Activated naive CD4-positive, alpha-beta T cell treated with anti-CD3 and anti-CD28 coated beads for 36 hours (primary cell): ENCODE measurements around the gene OCLN. TPM values are rescaled to one million over a fixed set of nuclear protein-coding genes. Genes with fewer than 3 reads are reported as not detected.
"Not testable (repeated sequence)": the region's sequence is repeated elsewhere in the genome, so short reads cannot be mapped to it uniquely, and the experiment has no call there.

Experiments used
- CTCF ChIA-PET: fragments of 350-600 bp; sonication (Branson Sonifier 250); formaldehyde crosslinking; loops from one replicate; lab custom pipeline; 2021; ENCODE audit warnings: antibody characterized with exemption; lab: Charles Lee
- DNase-seq: peaks from one replicate; pipeline ENCODE4 v3.0.0-alpha.2; 2020
- H3K27ac Mint-ChIP-seq: one replicate; pipeline ENCODE4 v1.8.0; 2021; ENCODE audit warnings: mild to moderate bottlenecking, mixed read lengths
- H3K27me3 Mint-ChIP-seq: one replicate; pipeline ENCODE4 v1.8.0; 2021; ENCODE audit warnings: low read depth, mixed read lengths
- H3K36me3 Mint-ChIP-seq: one replicate; pipeline ENCODE4 v1.8.0; 2021; ENCODE audit warnings: low read depth, mixed read lengths
- H3K4me1 Mint-ChIP-seq: one replicate; pipeline ENCODE4 v1.8.0; 2021; ENCODE audit warnings: low read depth, mixed read lengths
- H3K4me3 Mint-ChIP-seq: one replicate; pipeline ENCODE4 v1.8.0; 2021; ENCODE audit warnings: mild to moderate bottlenecking, moderate library complexity, mixed read lengths
- H3K9me3 Mint-ChIP-seq: one replicate; pipeline ENCODE4 v1.8.0; 2021; ENCODE audit warnings: mixed read lengths
- intact Hi-C: fragments of 100-400 bp; cut with micrococcal nuclease; formaldehyde crosslinking; loops from one replicate; pipeline ENCODE4 v1.15.1; 2023
- total RNA-seq, 2 experiments: library from RNA; stranded (reverse); gene quantifications; one replicate each; pipeline ENCODE4 v1.2.3, GENCODE V29; 2021

The OCLN gene
- total RNA-seq, 2 experiments from 2014 or later = 0.26 to 0.62 TPM

DNA sequence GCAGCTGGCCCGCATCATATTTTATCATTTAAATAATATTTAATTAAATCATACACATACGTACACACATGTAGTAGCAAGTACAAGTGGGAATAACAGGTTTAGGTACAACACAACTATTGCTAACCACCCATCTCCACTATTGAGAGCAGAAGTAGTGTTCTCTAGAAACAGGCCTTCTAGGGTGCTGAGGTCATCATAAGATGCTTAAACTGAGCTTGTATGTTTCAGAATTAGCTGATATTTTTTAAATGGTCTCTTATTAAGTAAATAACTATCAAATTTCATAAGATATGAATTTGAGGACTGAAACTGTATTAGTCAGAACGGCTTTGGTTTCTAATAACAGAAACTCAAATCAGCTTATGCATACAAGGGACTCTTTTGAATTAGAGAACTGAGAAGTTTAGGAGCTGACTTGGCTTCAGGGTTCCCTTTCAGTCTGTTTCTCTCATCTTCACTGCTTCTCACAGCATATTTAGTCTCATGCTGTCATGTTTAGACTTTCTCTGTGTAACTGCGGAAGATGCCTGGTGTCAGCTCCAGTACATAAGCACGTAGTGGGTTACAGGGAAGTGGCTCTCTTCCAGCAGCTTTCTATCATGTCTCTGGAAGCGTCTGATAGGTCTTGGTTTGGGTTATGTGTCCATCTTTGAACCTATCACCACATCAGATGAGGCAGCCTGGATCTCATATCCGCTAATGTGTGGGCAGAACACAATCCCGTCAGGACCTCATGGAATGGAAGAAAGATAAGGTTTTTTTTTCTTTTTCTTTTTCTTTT lies 25.0 kb upstream of the OCLN start:
- no peak for DNase-seq
- Mint-ChIP-seq H3K36me3 (no peaks in the 10 kb centered on the region), H3K27me3 (no peaks in the 10 kb centered on the region), H3K4me1 (no peaks in the 10 kb centered on the region), H3K27ac (no peak overlapping the region), H3K4me3 (no peak overlapping the region), H3K9me3 (peaks cover 3% of the 10 kb centered on the region)
- intact Hi-C loops = no loop called here
- CTCF ChIA-PET = no interaction called here

- Mint-ChIP-seq H3K27me3 (no peaks in the 10 kb centered on the region), H3K4me3 (no peak overlapping the region), H3K27ac (no peak overlapping the region), H3K9me3 (peaks cover 3% of the 10 kb centered on the region), H3K4me1 (no peaks in the 10 kb centered on the region), H3K36me3 (no peaks in the 10 kb centered on the region)
- CTCF ChIA-PET = no interaction called here
- intact Hi-C loops = no loop called here
- no peak for DNase-seq
These were observed 24.0 kb upstream of the OCLN start for GRCh38 chr5:69468631-69469030.

- H3K36me3 Mint-ChIP-seq, H3K9me3 Mint-ChIP-seq, H3K27me3 Mint-ChIP-seq, H3K4me3 Mint-ChIP-seq, H3K27ac Mint-ChIP-seq, DNase-seq, intact Hi-C loops, CTCF ChIA-PET, H3K4me1 Mint-ChIP-seq: not testable (repeated sequence)
These were observed 21.1 kb upstream of the OCLN start for GRCh38 chr5:69471516-69471915.

- H3K4me1 Mint-ChIP-seq, intact Hi-C loops, H3K27me3 Mint-ChIP-seq, DNase-seq, H3K27ac Mint-ChIP-seq, H3K9me3 Mint-ChIP-seq, H3K36me3 Mint-ChIP-seq, CTCF ChIA-PET, H3K4me3 Mint-ChIP-seq: not testable (repeated sequence)
These were observed 20.0 kb upstream of the OCLN start for GRCh38 chr5:69472535-69473143.

- H3K27ac Mint-ChIP-seq = no peak overlapping the region
- CTCF ChIA-PET = no interaction called here
- H3K4me1 Mint-ChIP-seq = no peaks in the 10 kb centered on the region
- no peaks in the 10 kb centered on the region for H3K36me3 Mint-ChIP-seq
- H3K27me3 Mint-ChIP-seq = no peaks in the 10 kb centered on the region
- H3K9me3 Mint-ChIP-seq = no peaks in the 10 kb centered on the region
- H3K4me3 Mint-ChIP-seq = no peak overlapping the region
- intact Hi-C loops = no loop called here
- DNase-seq = no peak
These were observed 15.4 kb upstream of the OCLN start for GRCh38 chr5:69477170-69477569.

DNA sequence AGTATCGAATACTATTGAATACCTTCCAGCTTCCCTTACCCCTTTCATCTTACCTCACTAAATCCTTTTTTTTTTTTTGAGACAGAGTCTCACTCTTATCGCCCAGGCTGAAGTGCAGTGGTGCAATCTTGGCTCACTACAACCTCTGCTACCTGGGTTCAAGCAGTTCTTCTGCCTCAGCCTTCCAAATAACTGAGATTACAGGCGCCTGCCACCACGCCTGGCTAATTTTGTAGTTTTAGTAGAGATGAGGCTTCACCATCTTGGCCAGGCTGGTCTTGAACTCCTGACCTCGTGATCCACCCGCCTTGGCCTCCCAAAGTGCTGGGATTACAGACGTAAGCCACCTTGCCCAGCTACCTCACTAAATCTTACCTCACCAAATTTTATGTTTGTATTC lies 14.3 kb upstream of the OCLN start:
- H3K4me1 Mint-ChIP-seq, CTCF ChIA-PET: not testable (repeated sequence)

DNA sequence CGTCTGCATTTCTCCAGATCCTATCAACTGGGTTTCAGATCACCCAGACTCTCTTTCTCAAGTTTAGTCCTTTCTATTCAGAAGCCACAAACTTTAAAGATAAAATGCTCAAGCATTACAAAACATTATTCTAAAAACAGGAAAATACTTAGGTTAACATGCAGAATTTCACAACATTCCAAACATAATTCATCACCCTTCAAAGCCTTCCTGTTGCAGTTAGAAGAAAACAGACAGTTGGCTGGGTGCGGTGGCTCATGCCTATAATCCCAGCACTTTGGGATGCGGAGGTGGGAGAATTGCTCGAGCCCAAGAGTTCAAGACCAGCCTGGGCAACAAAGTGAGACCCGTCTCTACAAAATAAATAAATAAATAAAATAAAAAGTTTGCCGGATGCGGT lies 7.7 kb upstream of the OCLN start:
- Mint-ChIP-seq H3K36me3 (no peaks in the 10 kb centered on the region), H3K4me3 (no peak overlapping the region), H3K9me3 (no peaks in the 10 kb centered on the region), H3K4me1 (no peaks in the 10 kb centered on the region), H3K27me3 (peaks cover 14% of the 10 kb centered on the region), H3K27ac (no peak overlapping the region)
- DNase-seq = no peak
- intact Hi-C loops = no loop called here
- CTCF ChIA-PET = no interaction called here

More for the DNA sequence above, 14.3 kb upstream of the OCLN start:
- H3K27ac Mint-ChIP-seq, DNase-seq, H3K36me3 Mint-ChIP-seq, H3K9me3 Mint-ChIP-seq, H3K27me3 Mint-ChIP-seq, H3K4me3 Mint-ChIP-seq, intact Hi-C loops: not testable (repeated sequence)

- no peak overlapping the region for H3K4me3 Mint-ChIP-seq
- no peaks in the 10 kb centered on the region for H3K4me1 Mint-ChIP-seq
- H3K36me3 Mint-ChIP-seq = no peaks in the 10 kb centered on the region
- DNase-seq = no peak
- peaks cover 14% of the 10 kb centered on the region for H3K27me3 Mint-ChIP-seq
- H3K9me3 Mint-ChIP-seq = no peaks in the 10 kb centered on the region
- no peak overlapping the region for H3K27ac Mint-ChIP-seq
- intact Hi-C loops = no loop called here
- CTCF ChIA-PET = no interaction called here
These were observed 7.1 kb upstream of the OCLN start for GRCh38 chr5:69485471-69485870.

DNA sequence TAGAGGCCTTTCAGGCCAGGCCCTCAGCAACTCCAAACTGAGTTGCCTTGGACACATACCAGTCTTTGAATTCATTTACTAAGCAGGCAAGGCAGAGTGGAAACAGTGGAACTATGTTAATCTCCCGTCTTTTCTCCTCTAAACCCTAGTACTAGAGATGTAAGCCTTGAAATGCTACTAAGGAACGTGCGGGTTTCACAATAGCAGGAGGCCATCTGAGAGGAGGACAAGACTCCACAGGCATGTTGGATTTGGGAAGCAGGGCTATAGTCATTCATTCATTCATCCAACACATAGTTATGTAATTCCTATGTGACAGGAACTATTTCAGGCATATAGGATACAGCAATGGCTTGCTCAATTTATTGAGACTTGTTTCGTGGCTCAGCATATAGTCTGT lies 3.3 kb upstream of the OCLN start:
- DNase-seq = no peak
- intact Hi-C loops = no loop called here
- H3K4me1 Mint-ChIP-seq = peaks cover 3% of the 10 kb centered on the region
- H3K27me3 Mint-ChIP-seq = peaks cover 41% of the 10 kb centered on the region
- H3K4me3 Mint-ChIP-seq = no peak overlapping the region
- CTCF ChIA-PET = no interaction called here
- no peak overlapping the region for H3K27ac Mint-ChIP-seq
- no peaks in the 10 kb centered on the region for H3K9me3 Mint-ChIP-seq
- no peaks in the 10 kb centered on the region for H3K36me3 Mint-ChIP-seq

DNA sequence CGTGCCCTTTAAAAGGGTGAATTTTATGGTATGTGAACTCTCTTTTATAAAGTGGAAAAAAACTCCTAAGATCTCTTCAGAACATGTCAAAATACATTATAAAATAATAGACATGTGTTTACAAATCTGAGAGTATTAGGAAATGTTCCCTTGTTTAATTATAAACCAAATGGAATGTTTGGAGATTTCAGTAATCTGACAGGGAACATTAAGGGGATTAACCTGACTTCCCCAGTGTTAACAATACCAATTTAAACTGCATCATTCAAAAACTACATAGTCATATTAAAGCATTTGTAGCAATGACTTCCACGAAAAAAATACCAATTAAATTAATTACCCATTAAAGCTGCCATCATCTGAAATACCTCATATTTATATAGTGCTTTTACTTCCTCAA lies 1.6 kb upstream of the OCLN start:
- H3K36me3 Mint-ChIP-seq = no peaks in the 10 kb centered on the region
- no peak for DNase-seq
- no peaks in the 10 kb centered on the region for H3K9me3 Mint-ChIP-seq
- peaks cover 3% of the 10 kb centered on the region for H3K4me1 Mint-ChIP-seq
- H3K27me3 Mint-ChIP-seq = peaks cover 49% of the 10 kb centered on the region
- no peak overlapping the region for H3K27ac Mint-ChIP-seq
- intact Hi-C loops = loop anchor here (5.0 kb wide), 1 partner anchor 399 kb away; the partner anchor contains the start of gene SLC30A5
- no peak overlapping the region for H3K4me3 Mint-ChIP-seq
- CTCF ChIA-PET = no interaction called here

DNA sequence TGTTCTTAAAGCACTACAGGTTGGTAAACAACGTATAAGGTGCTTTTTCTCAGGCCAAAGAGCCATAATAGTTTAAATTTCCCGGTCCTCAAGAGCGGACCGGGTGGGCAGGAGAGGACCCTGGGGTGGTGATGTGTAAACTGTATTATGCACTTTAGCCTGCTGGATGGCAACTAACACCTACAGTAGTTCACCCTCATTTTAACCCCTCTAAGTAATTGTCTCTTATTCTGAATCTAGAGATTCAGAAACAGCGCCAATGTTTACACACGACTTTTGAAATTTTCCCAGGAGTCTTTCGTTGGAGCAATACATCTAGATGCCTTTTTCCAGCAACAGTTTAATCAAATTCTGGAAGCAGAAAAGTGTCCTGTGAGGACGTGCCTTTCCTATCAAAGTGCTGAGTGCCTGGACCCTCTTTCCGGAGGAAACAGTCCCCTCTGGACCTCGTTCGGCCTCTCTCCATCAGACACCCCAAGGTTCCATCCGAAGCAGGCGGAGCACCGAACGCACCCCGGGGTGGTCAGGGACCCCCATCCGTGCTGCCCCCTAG lies 676 bp upstream of the OCLN start:
- Mint-ChIP-seq H3K9me3 (no peaks in the 10 kb centered on the region), H3K36me3 (no peaks in the 10 kb centered on the region), H3K4me3 (peak overlapping the region; percentile 74), H3K27ac (no peak overlapping the region), H3K27me3 (peaks cover 52% of the 10 kb centered on the region), H3K4me1 (peaks cover 3% of the 10 kb centered on the region)
- intact Hi-C loops = loop anchor here (5.0 kb wide), 1 partner anchor 400 kb away; the partner anchor contains the start of gene SLC30A5
- DNase-seq = no peak
- CTCF ChIA-PET = no interaction called here

GRCh38 chr5:69492923-69493395 lies 369 bp downstream of the OCLN start:
- no peak overlapping the region for H3K27ac Mint-ChIP-seq
- H3K9me3 Mint-ChIP-seq = no peaks in the 10 kb centered on the region
- H3K27me3 Mint-ChIP-seq = peaks cover 55% of the 10 kb centered on the region
- intact Hi-C loops = loop anchor here (5.0 kb wide), 1 partner anchor 401 kb away; the partner anchor contains the start of gene SLC30A5
- DNase-seq = peak; percentile 19
- H3K4me3 Mint-ChIP-seq = peak overlapping the region; percentile 74
- no peaks in the 10 kb centered on the region for H3K36me3 Mint-ChIP-seq
- CTCF ChIA-PET = no interaction called here
- peaks cover 3% of the 10 kb centered on the region for H3K4me1 Mint-ChIP-seq
